NT2/D1 (cell line): ENCODE measurements around the gene HECW1.

Source experiments
- DNase-seq: peaks from one replicate; pipeline ENCODE4 v3.0.0-alpha.2; 2011; ENCODE audit warnings: low read depth, low spot score
- H3K27me3 ChIP-seq: 2 replicates; pipeline ENCODE4 v1.6.0; 2011; ENCODE audit warnings: mild to moderate bottlenecking; ENCODE audit not compliant: insufficient read length, insufficient read depth
- H3K36me3 ChIP-seq: 2 replicates; pipeline ENCODE4 v1.6.1; 2011; ENCODE audit warnings: mild to moderate bottlenecking, low read length, mixed read lengths; ENCODE audit not compliant: insufficient read depth, insufficient read length
- H3K4me1 ChIP-seq: 2 replicates; pipeline ENCODE4 v1.5.1; 2011; ENCODE audit not compliant: insufficient read depth, insufficient read length
- H3K4me3 ChIP-seq: 2 replicates; pipeline ENCODE4 v1.5.1; 2011; ENCODE audit warnings: low read depth; ENCODE audit not compliant: insufficient read length
- H3K9ac ChIP-seq: 2 replicates; pipeline ENCODE4 v1.6.0; 2011; ENCODE audit warnings: low read depth; ENCODE audit not compliant: insufficient read length
- H3K9me3 ChIP-seq: 2 replicates; pipeline ENCODE4 v1.5.1; 2011; ENCODE audit warnings: mild to moderate bottlenecking, low read length; ENCODE audit not compliant: insufficient read depth
- SUZ12 ChIP-seq: IDR thresholded peaks from 2 replicates; pipeline ENCODE4 v1.6.1; 2011; ENCODE audit not compliant: insufficient read length, insufficient read depth; ENCODE audit errors: extremely low read depth
- YY1 ChIP-seq: IDR thresholded peaks from 2 replicates; pipeline ENCODE4 v1.6.1; 2011; ENCODE audit not compliant: insufficient read length, insufficient read depth
- ZNF274 ChIP-seq: IDR thresholded peaks from 2 replicates; pipeline ENCODE4 v1.6.1; 2011; ENCODE audit warnings: mild to moderate bottlenecking, low read depth, low read length

Gene HECW1

DNA sequence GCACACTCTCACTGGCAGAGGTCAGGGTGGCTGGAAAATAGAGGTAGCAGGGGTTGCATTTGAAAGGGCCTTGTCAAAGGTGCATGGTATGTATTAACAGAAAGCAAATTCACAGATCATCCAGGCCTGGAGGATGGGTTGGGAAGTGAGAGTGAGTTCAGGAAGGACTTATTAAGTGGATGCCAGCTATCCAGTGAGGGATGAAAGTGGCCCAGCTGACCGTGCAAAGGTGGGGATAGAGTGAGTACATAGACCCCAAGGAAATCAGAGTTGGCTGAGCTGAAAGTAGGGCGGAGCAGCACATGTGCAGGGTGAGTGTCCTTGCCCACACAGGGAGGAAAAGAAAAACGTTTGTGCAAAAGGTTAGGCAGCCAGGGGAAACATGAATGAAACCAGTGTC lies 58.1 kb downstream of the HECW1 start:
- Histone ChIP-seq H3K4me3 (no peak overlapping the region), H3K4me1 (peaks cover 3% of the 10 kb centered on the region), H3K9me3 (no peaks in the 10 kb centered on the region), H3K27me3 (no peaks in the 10 kb centered on the region), H3K36me3 (no peaks in the 10 kb centered on the region), H3K9ac (no peak overlapping the region)
- TF ChIP-seq SUZ12, result no peak
- TF ChIP-seq YY1, result no peak
- TF ChIP-seq ZNF274, result no peak
- DNase-seq, result no peak

DNA sequence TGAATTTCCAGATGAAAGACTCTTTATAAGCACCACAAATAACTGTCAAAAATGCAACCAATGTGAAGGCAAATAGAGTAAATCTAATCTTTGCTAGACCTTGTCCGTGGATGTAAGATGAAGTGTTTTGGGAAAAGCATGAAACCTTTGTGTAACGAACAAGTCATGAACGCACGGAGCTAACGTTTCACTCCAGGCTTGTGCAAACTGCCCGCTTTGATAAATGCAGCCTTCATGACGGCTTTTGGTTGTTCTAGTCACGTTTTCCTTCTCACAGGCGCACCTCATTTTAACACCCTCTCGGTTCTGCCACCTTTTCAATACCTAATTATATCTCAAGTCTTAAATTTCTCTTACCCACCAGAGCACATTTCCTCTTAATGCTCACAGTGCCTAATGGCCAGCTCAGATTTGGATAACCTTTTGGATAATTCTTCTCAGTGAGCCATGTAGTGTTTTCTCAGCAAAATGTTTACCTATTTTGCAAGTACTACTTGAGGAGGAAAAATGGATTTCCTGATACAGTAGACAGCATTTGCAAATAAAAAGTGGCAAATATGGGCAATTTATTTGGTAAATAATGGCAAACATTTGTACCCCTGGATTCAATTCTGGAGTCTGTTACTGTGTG lies 63.2 kb downstream of the HECW1 start:
- no peaks in the 10 kb centered on the region for H3K36me3 ChIP-seq
- no peak overlapping the region for H3K4me3 ChIP-seq
- H3K4me1 ChIP-seq, result peaks cover under 1% of the 10 kb centered on the region
- TF ChIP-seq SUZ12 (no peak), YY1 (no peak), ZNF274 (no peak)
- H3K27me3 ChIP-seq, result no peaks in the 10 kb centered on the region
- no peak overlapping the region for H3K9ac ChIP-seq
- DNase-seq, result no peak
- H3K9me3 ChIP-seq, result no peaks in the 10 kb centered on the region

DNA sequence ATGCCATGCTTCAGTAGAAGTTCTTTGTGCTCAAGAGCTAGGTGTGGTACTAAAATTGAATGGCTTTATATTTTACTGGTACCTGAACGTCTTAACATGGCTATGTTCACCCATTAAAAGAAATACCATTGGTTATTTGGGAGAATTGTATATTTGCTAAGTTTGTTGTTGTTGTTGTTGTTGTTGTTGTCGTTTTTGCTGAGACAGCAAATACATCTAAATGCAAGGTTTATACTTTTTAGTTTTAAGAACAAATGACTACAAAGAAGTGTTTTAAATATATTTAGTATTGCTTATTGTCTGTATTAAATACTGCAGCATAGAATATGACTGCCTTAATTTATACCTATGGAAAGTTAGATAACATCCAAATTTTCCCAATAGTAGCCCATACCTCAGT lies 66.9 kb downstream of the HECW1 start:
- no peak overlapping the region for H3K9ac ChIP-seq
- H3K4me1 ChIP-seq, result no peaks in the 10 kb centered on the region
- no peaks in the 10 kb centered on the region for H3K36me3 ChIP-seq
- no peaks in the 10 kb centered on the region for H3K27me3 ChIP-seq
- DNase-seq, result no peak
- H3K4me3 ChIP-seq, result no peak overlapping the region
- TF ChIP-seq YY1 (no peak), ZNF274 (no peak), SUZ12 (no peak)
- no peaks in the 10 kb centered on the region for H3K9me3 ChIP-seq

DNA sequence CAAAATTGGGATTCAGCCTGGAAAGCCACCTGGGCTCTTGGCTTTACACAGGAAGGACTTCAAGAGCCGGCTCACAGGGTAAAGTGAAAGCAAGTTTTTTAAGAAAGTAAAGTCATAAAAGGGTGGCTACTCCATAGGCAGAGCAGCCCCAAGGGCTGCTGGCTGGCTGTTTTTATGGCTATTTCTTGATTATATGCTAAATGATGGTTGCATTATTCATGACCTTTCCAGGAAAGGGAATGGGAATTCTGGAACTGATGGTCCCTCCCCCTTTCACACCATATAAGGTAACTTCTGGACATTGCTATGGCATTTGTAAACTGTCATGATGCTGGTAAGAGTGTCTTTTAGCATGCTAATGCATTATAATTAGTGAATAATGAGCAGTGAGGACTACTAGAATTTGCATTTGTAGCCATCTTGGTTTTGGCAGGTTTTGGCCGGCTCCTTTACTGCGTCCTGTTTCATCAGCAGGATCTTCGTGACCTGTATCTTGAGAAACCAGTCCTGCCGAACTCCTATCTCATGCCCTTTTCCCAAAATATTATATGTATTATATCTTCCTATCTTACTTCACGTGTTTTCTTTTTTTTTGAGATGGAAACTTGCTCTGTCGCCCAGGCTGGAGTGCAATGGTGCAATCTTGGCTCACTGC lies 80.5 kb downstream of the HECW1 start:
- H3K9ac ChIP-seq, result no peak overlapping the region
- DNase-seq, result no peak
- H3K27me3 ChIP-seq, result no peaks in the 10 kb centered on the region
- H3K4me3 ChIP-seq, result no peak overlapping the region
- H3K4me1 ChIP-seq, result peaks cover 8% of the 10 kb centered on the region
- H3K36me3 ChIP-seq, result no peaks in the 10 kb centered on the region
- TF ChIP-seq ZNF274 (no peak), SUZ12 (no peak), YY1 (no peak)
- H3K9me3 ChIP-seq, result no peaks in the 10 kb centered on the region

DNA sequence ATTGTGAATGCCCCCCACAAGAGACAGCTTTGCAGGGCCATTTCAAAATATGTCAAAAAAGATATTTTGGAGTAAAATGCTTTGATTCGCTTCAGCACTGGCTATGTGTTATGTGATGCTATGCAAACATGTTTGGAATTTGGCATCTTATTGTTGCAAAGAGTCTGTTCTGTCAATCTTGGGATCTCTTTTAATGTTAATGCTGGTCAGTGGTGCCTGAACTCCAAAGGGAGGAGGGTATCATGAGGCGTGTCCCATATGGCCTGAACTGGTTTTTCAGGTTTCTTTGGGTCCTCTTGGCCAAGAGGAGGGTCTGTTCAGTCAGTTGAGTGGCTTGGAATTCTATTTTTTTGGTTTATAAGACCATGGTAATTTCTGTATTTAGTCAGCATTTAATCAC lies 81.4 kb downstream of the HECW1 start:
- TF ChIP-seq ZNF274, result no peak
- no peak for TF ChIP-seq YY1
- no peak for TF ChIP-seq SUZ12
- H3K9ac ChIP-seq, result no peak overlapping the region
- no peaks in the 10 kb centered on the region for H3K27me3 ChIP-seq
- no peak for DNase-seq
- H3K4me1 ChIP-seq, result peaks cover 17% of the 10 kb centered on the region
- no peaks in the 10 kb centered on the region for H3K9me3 ChIP-seq
- H3K36me3 ChIP-seq, result no peaks in the 10 kb centered on the region
- H3K4me3 ChIP-seq, result no peak overlapping the region

DNA sequence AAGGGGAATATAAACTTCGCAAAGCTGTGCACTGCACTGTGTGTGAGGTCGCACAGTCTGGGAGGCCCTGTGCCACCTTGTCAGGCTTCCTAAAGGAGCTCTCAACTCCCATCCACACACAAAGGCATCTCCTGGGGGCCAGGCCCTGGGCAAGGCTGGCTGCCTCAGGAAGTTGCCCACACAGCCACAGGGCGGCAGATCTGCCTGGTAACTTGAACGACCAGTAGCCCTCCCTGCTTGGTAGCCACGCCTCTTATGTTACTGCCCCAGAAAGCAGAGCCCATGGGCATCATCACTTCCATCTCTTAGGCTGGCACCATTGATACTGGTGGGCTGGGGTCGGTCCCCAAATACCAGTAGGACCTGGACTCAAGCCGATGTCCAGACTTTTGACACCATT lies 82.8 kb downstream of the HECW1 start:
- no peaks in the 10 kb centered on the region for H3K36me3 ChIP-seq
- H3K4me3 ChIP-seq, result no peak overlapping the region
- H3K4me1 ChIP-seq, result peaks cover 19% of the 10 kb centered on the region
- no peak for TF ChIP-seq SUZ12
- TF ChIP-seq YY1, result no peak
- no peak for TF ChIP-seq ZNF274
- no peak overlapping the region for H3K9ac ChIP-seq
- no peak for DNase-seq
- H3K27me3 ChIP-seq, result no peaks in the 10 kb centered on the region
- H3K9me3 ChIP-seq, result no peaks in the 10 kb centered on the region

DNA sequence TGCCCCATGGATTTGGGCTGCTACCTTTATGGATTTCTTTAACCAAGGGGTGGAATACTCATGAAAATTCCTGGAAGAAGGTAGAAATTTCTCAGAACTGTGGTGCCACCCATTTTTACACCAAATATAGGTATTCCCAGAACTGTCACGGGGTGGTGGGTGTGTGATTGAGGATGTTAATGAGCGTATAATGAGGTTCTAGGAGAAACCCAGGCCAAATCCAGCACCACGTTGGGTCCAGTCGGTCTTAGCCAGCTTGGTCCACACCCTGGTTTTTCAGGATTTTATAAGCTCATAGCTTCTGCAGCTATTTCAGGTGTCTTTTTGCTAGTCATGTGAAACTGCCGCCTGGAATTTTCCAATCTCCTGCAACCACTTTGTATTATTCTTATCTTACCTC lies 83.3 kb downstream of the HECW1 start:
- TF ChIP-seq SUZ12, result no peak
- no peak for TF ChIP-seq ZNF274
- TF ChIP-seq YY1, result no peak
- H3K27me3 ChIP-seq, result no peaks in the 10 kb centered on the region

More for the DNA sequence above, 83.3 kb downstream of the HECW1 start:
- H3K9ac ChIP-seq, result no peak overlapping the region
- H3K36me3 ChIP-seq, result no peaks in the 10 kb centered on the region
- H3K4me3 ChIP-seq, result no peak overlapping the region
- H3K9me3 ChIP-seq, result no peaks in the 10 kb centered on the region
- DNase-seq, result no peak
- peaks cover 19% of the 10 kb centered on the region for H3K4me1 ChIP-seq
